MM.1S (cell line): Measurements from ENCODE around the gene ARV1.
"Not testable (repeated sequence)": the region's sequence is repeated elsewhere in the genome, so short reads cannot be mapped to it uniquely, and the experiment has no call there.

ENCODE experiments used
- DNase-seq: peaks from one replicate; pipeline ENCODE4 v3.0.0-alpha.2; 2015
- H2AFZ ChIP-seq: fragments of 300-600 bp; sonication (generic); 2 replicates; pipeline ENCODE4 v1.6.0; 2016; ENCODE audit warnings: antibody characterized with exemption, low read length
- H3F3A ChIP-seq: fragments of 300-600 bp; sonication (generic); 2 replicates; pipeline ENCODE4 v1.6.1; 2016; ENCODE audit warnings: mild to moderate bottlenecking, antibody characterized with exemption, low read length, moderate library complexity, mixed read lengths; ENCODE audit not compliant: insufficient read depth
- H3K27ac ChIP-seq: fragments of 300-600 bp; sonication (generic); 2 replicates; pipeline ENCODE4 v1.5.1; 2016; ENCODE audit warnings: mild to moderate bottlenecking, low read length
- H3K27me3 ChIP-seq: fragments of 300-600 bp; sonication (generic); replicated peaks from 2 replicates; pipeline ENCODE4 v1.6.0; 2016; ENCODE audit warnings: low read length; ENCODE audit not compliant: insufficient read depth
- H3K36me3 ChIP-seq: fragments of 300-600 bp; sonication (generic); replicated peaks from 2 replicates; pipeline ENCODE4 v1.6.1; 2016; ENCODE audit warnings: mild to moderate bottlenecking, low read length, mixed read lengths; ENCODE audit not compliant: insufficient read depth
- H3K4me1 ChIP-seq: fragments of 300-600 bp; sonication (generic); 2 replicates; pipeline ENCODE4 v1.6.1; 2016; ENCODE audit warnings: low read length, mixed read lengths
- H3K4me2 ChIP-seq: fragments of 300-600 bp; sonication (generic); 2 replicates; pipeline ENCODE4 v1.6.0; 2016; ENCODE audit warnings: low read depth, low read length
- H3K4me3 ChIP-seq: fragments of 300-600 bp; sonication (generic); 2 replicates; pipeline ENCODE4 v1.5.1; 2016; ENCODE audit warnings: low read length, mixed read lengths
- H3K79me2 ChIP-seq: fragments of 300-600 bp; sonication (generic); 2 replicates; pipeline ENCODE4 v1.6.1; 2016; ENCODE audit warnings: mixed run types, low read length, mixed read lengths
- H3K9ac ChIP-seq: fragments of 300-600 bp; sonication (generic); 2 replicates; pipeline ENCODE4 v1.6.1; 2016; ENCODE audit warnings: low read length, mixed read lengths
- H3K9me2 ChIP-seq: fragments of 300-600 bp; sonication (generic); replicated peaks from 2 replicates; pipeline ENCODE4 v1.6.1; 2016; ENCODE audit warnings: mild to moderate bottlenecking, low read length, mixed read lengths; ENCODE audit not compliant: insufficient read depth
- H3K9me3 ChIP-seq: fragments of 300-600 bp; sonication (generic); replicated peaks from 2 replicates; pipeline ENCODE4 v1.6.1; 2016; ENCODE audit warnings: mild to moderate bottlenecking, low read length, mixed read lengths; ENCODE audit not compliant: insufficient read depth
- H4K20me1 ChIP-seq: fragments of 300-600 bp; sonication (generic); 2 replicates; pipeline ENCODE4 v1.6.1; 2016; ENCODE audit warnings: mild to moderate bottlenecking, low read length, moderate library complexity, mixed read lengths; ENCODE audit not compliant: insufficient read depth
- CTCF ChIP-seq: fragments of 300-600 bp; sonication (generic); IDR thresholded peaks from 2 replicates; pipeline ENCODE4 v1.5.1; 2016; ENCODE audit warnings: antibody characterized with exemption, low read length, mixed read lengths
- EZH2 ChIP-seq: fragments of 300-600 bp; sonication (generic); optimal IDR thresholded peaks from 2 replicates; pipeline ENCODE3; 2017; ENCODE audit warnings: low read depth, mild to moderate bottlenecking, antibody characterized with exemption, low read length, mixed read lengths
- EZH2phosphoT487 ChIP-seq: fragments of 300-600 bp; sonication (generic); IDR thresholded peaks from 2 replicates; pipeline ENCODE4 v1.6.1; 2018; ENCODE audit warnings: antibody characterized with exemption, low read length

ARV1 gene

GRCh38 chr1:231001892-231002291 is 23.0 kb downstream of the ARV1 start:
- H3K36me3 ChIP-seq: peaks cover 20% of the 10 kb centered on the region; the same call in 1 of the 2 replicates
- no peak for TF ChIP-seq CTCF
- no peak for TF ChIP-seq EZH2phosphoT487
- no peak for TF ChIP-seq EZH2

GRCh38 chr1:231007535-231007934 is 28.6 kb downstream of the ARV1 start:
- H3K4me2 ChIP-seq, H3K27ac ChIP-seq, H2AFZ ChIP-seq, H3K4me3 ChIP-seq, H3K9ac ChIP-seq, H3F3A ChIP-seq, H3K27me3 ChIP-seq, H3K4me1 ChIP-seq, H4K20me1 ChIP-seq, H3K79me2 ChIP-seq, H3K9me2 ChIP-seq, H3K9me3 ChIP-seq, H3K36me3 ChIP-seq, DNase-seq: not testable (repeated sequence)

More at GRCh38 chr1:231001892-231002291, 23.0 kb downstream of the ARV1 start:
- Histone ChIP-seq H3K79me2 (no peaks in the 10 kb centered on the region), H3K4me2 (no peak overlapping the region), H3F3A (no peaks in the 10 kb centered on the region), H3K4me1 (no peaks in the 10 kb centered on the region), H4K20me1 (no peaks in the 10 kb centered on the region), H3K9me2 (no peaks in the 10 kb centered on the region), H3K9ac (no peak overlapping the region), H3K27me3 (no peaks in the 10 kb centered on the region), H2AFZ (no peak overlapping the region), H3K4me3 (no peak overlapping the region), H3K9me3 (no peaks in the 10 kb centered on the region), H3K27ac (no peak overlapping the region)
- DNase-seq: no peak

GRCh38 chr1:231011360-231011759 is 32.5 kb downstream of the ARV1 start:
- no peak for DNase-seq

More at GRCh38 chr1:231011360-231011759, 32.5 kb downstream of the ARV1 start:
- Histone ChIP-seq H3K79me2 (no peaks in the 10 kb centered on the region), H2AFZ (no peak overlapping the region), H4K20me1 (no peaks in the 10 kb centered on the region), H3K36me3 (no peaks in the 10 kb centered on the region), H3K4me1 (no peaks in the 10 kb centered on the region), H3K9ac (no peak overlapping the region), H3K9me2 (no peaks in the 10 kb centered on the region), H3K4me3 (no peak overlapping the region), H3K27me3 (no peaks in the 10 kb centered on the region), H3K27ac (no peak overlapping the region), H3K9me3 (no peaks in the 10 kb centered on the region), H3K4me2 (no peak overlapping the region), H3F3A (no peaks in the 10 kb centered on the region)
- TF ChIP-seq EZH2phosphoT487 (no peak), EZH2 (no peak), CTCF (no peak)
